CD4-positive, alpha-beta T cell treated with Interleukin-6 for 4 hours (primary cell): ENCODE data around the gene MAPK8.

Experiments
- DNase-seq: peaks from one replicate; pipeline ENCODE4 v3.0.0-alpha.2; 2020; ENCODE audit warnings: mixed read lengths

The MAPK8 gene

GRCh38 chr10:48480397-48481374, 174.2 kb downstream of the MAPK8 start:
- DNase-seq, result no peak

- no peak for DNase-seq
Measured at GRCh38 chr10:48481385-48481784, 174.9 kb downstream of the MAPK8 start.

GRCh38 chr10:48482207-48482606, 175.7 kb downstream of the MAPK8 start:
- DNase-seq, result no peak

DNA sequence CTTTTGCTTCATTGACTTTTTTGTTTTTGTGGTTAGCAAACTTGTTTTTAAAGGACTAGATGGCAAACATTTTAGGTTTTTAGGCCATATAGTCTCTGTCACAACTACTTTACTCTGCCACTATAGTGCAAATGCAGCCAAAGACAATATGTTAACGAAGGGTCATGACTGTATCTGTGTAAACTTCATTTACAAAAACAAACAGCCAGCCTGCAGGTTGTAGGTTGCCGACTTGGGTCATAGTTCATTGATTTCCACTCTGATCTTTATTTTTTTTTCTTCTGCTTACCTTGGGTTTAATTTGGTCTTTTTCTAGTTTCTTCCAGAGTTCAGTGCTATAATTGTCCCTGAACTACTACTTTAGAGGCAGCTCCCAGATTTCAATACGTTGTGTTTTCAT, 178.4 kb downstream of the MAPK8 start:
- DNase-seq, result no peak

DNA sequence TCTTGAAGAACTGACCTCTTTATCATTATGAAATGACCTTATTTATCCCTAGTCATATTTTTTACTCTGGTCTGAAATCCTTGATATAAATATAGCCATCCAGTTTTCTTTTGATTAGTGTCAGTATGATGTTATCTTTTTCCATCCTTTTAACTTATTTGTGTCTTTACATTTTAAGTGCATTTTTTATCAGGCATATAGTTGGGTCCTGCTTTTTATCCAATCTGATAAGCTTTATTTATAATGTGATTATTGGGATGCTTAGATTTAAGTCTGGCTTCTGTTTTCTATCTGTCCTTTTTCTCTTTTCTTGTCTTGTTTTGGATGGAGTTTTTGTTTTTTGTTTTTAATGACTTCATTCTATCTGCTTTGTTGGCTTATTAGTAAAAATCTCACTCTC, 179.2 kb downstream of the MAPK8 start:
- no peak for DNase-seq

DNA sequence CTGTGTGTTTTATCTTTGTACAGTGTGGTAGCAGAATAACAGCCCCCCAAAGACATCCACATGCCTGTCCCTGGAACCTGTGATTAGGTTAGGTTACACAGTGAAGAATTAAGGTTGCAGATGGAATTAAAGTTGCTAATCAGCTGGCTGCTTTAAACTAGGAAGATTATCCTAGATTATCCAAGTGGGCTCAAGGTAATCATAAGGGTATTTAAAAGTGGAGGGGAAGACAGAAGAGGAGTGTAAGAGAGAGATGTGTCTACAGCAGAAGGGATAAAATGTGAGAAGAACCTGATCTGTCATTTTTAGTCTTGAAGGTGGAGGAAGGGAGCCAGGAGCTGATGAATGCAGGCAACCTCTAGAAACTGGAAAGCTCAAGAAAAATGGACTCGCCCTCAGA, 180.8 kb downstream of the MAPK8 start:
- no peak for DNase-seq
